Measurements from ENCODE around the gene CLEC4F. TPM values are rescaled to one million over a fixed set of nuclear protein-coding genes. Genes with fewer than 3 reads are reported as not detected.

CLEC4F gene
- total and polyA plus RNA-seq, 10 donors: 0.64 to 4.8 (median 2.6) TPM; not detected in 1

DNA sequence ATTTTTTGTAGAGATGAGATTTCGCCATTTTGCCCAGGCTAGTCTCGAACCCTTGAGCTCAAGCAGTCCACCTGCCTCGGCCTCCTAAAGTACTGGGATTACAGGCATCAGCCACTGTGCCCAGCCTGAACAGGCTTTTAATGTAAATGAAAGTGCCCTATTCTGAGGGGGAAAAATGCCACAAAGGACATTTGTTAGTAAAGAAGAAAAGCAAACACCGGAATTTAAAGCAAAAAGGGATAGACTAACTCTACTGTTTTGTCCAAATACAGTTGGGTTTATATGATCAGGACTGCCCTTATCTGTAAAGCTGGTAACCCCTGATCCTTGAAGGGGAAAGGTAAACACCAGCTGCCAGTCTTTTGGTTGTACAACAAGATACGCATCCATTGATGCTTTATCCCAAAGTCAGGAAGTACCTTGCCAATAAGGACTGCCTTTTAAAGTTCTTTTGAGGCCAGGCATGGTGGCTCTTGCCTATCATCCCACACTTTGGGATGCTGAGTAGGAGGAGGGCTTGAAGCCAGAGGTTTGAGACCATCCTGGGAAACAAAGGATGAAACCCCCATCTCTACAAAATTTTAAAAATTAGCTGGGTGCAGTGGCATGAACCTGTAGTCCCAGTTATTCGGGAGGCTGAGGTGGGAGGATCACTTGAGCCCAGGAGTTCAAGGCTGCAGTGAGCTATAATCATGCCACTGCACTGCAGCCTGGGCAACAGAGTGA, 13.1 kb downstream of the CLEC4F start:
- H3K36me3 ChIP-seq: no peaks in the 10 kb centered on the region
- no peak overlapping the region for H3K27ac ChIP-seq
- no peaks in the 10 kb centered on the region for H3K4me1 ChIP-seq
- H3K27me3 ChIP-seq (replicated peaks in 1 of 7): peaks cover 0 to 5% (median 0%) of the 10 kb centered on the region in 7 donors
- H3K9me3 ChIP-seq: peaks cover 0 to 8% (median 2%) of the 10 kb centered on the region in 8 donors
- TF ChIP-seq CTCF (IDR thresholded peaks at IDR 0.05 in 8 of 11, conservative IDR thresholded peaks at IDR 0.05 in 3 of 11): no peak
- no peak for TF ChIP-seq POLR2AphosphoS5 (IDR thresholded peaks at IDR 0.05)
- no peak for TF ChIP-seq POLR2A (IDR thresholded peaks at IDR 0.05)
- no peak for DNase-seq
- whole genome bisulfite sequencing, 5 donors: 86 to 95% (median 92%) methylated on average over 6 of the region's 6 CpGs
- H3K4me3 ChIP-seq: no peak overlapping the region
- intact Hi-C loops (cut with DNase I; ENCODE audit: low total_unique reads): no loop called here

DNA sequence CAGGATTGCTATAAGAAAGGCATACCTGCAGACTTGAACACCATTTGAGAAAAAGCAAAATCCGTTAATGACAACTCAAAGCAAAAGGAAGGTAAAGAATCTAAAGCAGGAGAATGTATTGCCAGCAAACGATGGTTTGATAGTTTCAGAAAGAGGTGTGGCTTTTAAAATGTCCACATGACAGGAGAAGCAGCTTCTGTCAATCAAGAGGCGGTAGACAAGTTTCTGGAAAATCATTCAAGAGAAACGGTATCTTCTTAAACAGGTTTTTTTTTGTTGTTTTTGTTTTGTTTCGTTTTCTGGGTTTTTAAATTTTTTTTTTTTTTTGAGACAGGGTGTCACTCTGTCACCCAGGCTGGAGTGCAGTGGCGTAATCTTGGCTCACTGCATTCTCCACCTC, 13.8 kb downstream of the CLEC4F start:
- no peaks in the 10 kb centered on the region for H3K4me1 ChIP-seq
- whole genome bisulfite sequencing, 5 donors: 65 to 73% (median 67%) methylated on average over 6 of the region's 6 CpGs
- no peak for DNase-seq
- H3K36me3 ChIP-seq: no peaks in the 10 kb centered on the region
- H3K4me3 ChIP-seq: no peak overlapping the region
- intact Hi-C loops (cut with DNase I; ENCODE audit: low total_unique reads): no loop called here
- H3K27me3 ChIP-seq (replicated peaks in 1 of 7): peaks cover 0 to 5% (median 0%) of the 10 kb centered on the region in 7 donors
- peaks cover 0 to 8% (median 2%) of the 10 kb centered on the region in 8 donors for H3K9me3 ChIP-seq
- no peak for TF ChIP-seq POLR2A (IDR thresholded peaks at IDR 0.05)
- no peak for TF ChIP-seq POLR2AphosphoS5 (IDR thresholded peaks at IDR 0.05)
- no peak for TF ChIP-seq CTCF (IDR thresholded peaks at IDR 0.05 in 8 of 11, conservative IDR thresholded peaks at IDR 0.05 in 3 of 11)
- H3K27ac ChIP-seq: no peak overlapping the region

GRCh38 chr2:70806013-70806412, 14.4 kb downstream of the CLEC4F start:
- Histone ChIP-seq H3K4me3 (no peak overlapping the region), H3K4me1 (no peaks in the 10 kb centered on the region), H3K27me3 (replicated peaks in 1 of 7) (peaks cover 0 to 5% (median 0%) of the 10 kb centered on the region in 7 donors), H3K9me3 (peaks cover 0 to 8% (median 2%) of the 10 kb centered on the region in 8 donors), H3K36me3 (no peaks in the 10 kb centered on the region), H3K27ac (no peak overlapping the region)
- TF ChIP-seq CTCF (IDR thresholded peaks at IDR 0.05 in 8 of 11, conservative IDR thresholded peaks at IDR 0.05 in 3 of 11) (no peak), POLR2A (IDR thresholded peaks at IDR 0.05) (no peak), POLR2AphosphoS5 (IDR thresholded peaks at IDR 0.05) (no peak)
- WGBS, 5 donors: 68 to 88% (median 72%) methylated on average over 5 of the region's 5 CpGs
- DNase-seq: no peak
- intact Hi-C loops (cut with DNase I; ENCODE audit: low total_unique reads): no loop called here

DNA sequence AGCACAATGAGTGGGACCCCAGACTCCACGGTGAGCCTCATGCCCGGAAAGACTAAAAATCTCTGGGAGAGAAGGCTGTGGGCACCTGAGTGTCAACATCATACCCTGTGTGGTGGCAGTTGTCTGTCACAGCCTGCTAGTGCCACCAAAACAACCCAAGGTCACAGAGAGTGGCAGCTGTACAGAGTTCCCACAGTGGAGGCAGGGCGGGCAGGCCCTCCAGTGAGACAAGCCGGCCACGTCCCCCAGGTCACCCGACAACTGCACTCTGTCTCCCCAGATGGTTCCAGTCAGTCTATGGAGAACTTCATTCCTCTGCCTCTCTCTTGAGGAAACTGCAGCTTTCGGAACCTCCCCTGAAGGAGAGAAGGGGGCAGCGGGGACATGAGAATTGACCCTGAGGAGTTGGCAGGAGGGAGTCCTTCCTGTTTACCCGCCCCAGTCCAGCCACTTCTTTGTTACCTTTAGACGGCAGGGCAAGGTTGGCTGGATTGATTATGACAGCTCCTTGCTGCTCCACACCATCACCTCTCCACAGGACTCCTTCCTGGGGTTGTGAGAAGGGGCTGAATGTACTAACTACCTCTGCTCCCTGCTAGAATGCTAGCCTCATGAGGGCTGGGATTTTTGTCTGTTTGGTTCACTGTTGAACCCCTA, 18.7 kb downstream of the CLEC4F start:
- Histone ChIP-seq H3K36me3 (no peaks in the 10 kb centered on the region), H3K9me3 (peaks cover 0 to 26% (median 13%) of the 10 kb centered on the region in 8 donors), H3K27me3 (replicated peaks in 1 of 7) (peaks cover 0 to 15% (median 0%) of the 10 kb centered on the region in 7 donors), H3K4me1 (no peaks in the 10 kb centered on the region), H3K27ac (no peak overlapping the region), H3K4me3 (no peak overlapping the region)
- TF ChIP-seq POLR2A (IDR thresholded peaks at IDR 0.05) (no peak), POLR2AphosphoS5 (IDR thresholded peaks at IDR 0.05) (no peak), CTCF (IDR thresholded peaks at IDR 0.05 in 8 of 11, conservative IDR thresholded peaks at IDR 0.05 in 3 of 11) (no peak)
- DNase-seq: no peak
- 68 to 78% (median 73%) methylated on average over 10 of the region's 10 CpGs for WGBS, 5 donors
- intact Hi-C loops (cut with DNase I; ENCODE audit: low total_unique reads): no loop called here
